ENCODE measurements around the gene PDE6A. TPM values are rescaled to one million over a fixed set of nuclear protein-coding genes. Genes with fewer than 3 reads are reported as not detected.

PDE6A gene
- total RNA-seq, 1 experiment from 2014 or later: not detected

GRCh38 chr5:149917073-149917676 lies 27.4 kb downstream of the PDE6A start:
- Histone ChIP-seq H3K4ac (ENCODE audit: low read depth, low read length) (no peak overlapping the region), H3K79me1 (ENCODE audit: insufficient read depth, low read depth, low read length, poor library complexity, severe bottlenecking) (no peaks in the 10 kb centered on the region), H4K91ac (ENCODE audit: insufficient read length, low read depth, low read length) (no peak overlapping the region), H3K18ac (ENCODE audit: insufficient read length, low read depth, low read length) (no peak overlapping the region), H3K4me1 (ENCODE audit: insufficient read depth, low read length) (no peaks in the 10 kb centered on the region), H2BK5ac (ENCODE audit: insufficient read length, low read length) (no peak overlapping the region), H2AK5ac (ENCODE audit: insufficient read length, low read length) (no peak overlapping the region), H2BK120ac (ENCODE audit: low read depth, low read length, poor library complexity, severe bottlenecking) (no peak overlapping the region), H4K8ac (replicated peaks; ENCODE audit: insufficient read length, low read depth, low read length) (no peak overlapping the region), H4K20me1 (ENCODE audit: control insufficient read depth, insufficient read depth, insufficient read length) (no peaks in the 10 kb centered on the region), H2BK20ac (ENCODE audit: low read depth, low read length, poor library complexity, severe bottlenecking) (no peak overlapping the region), H3K9me3 (ENCODE audit: control insufficient read depth, low read depth, low read length) (no peaks in the 10 kb centered on the region), H4K5ac (ENCODE audit: insufficient read length, low read depth, low read length) (no peak overlapping the region), H3K27ac (ENCODE audit: insufficient read length, low read depth, low read length) (no peak overlapping the region), H2BK12ac (ENCODE audit: insufficient read length, low read depth, low read length) (no peak overlapping the region), H3K9ac (ENCODE audit: extremely low read depth, insufficient read length, low read length) (no peak overlapping the region), H3T11ph (ENCODE audit: low read length) (no peak overlapping the region), H3K27me3 (ENCODE audit: insufficient read depth, low read length) (no peaks in the 10 kb centered on the region), H3K23ac (ENCODE audit: insufficient read length, low read depth, low read length) (no peak overlapping the region), H2BK15ac (ENCODE audit: low read depth, low read length) (no peak overlapping the region), H2AFZ (ENCODE audit: low read length) (no peak overlapping the region), H3K4me2 (ENCODE audit: insufficient read depth, insufficient read length, low read length) (no peak overlapping the region), H3K23me2 (ENCODE audit: insufficient read length, low read depth, low read length, poor library complexity, severe bottlenecking) (no peaks in the 10 kb centered on the region), H3K79me2 (ENCODE audit: insufficient read depth, low read length) (no peaks in the 10 kb centered on the region), H3K56ac (ENCODE audit: insufficient read length, low read depth, low read length) (no peak overlapping the region), H3K14ac (ENCODE audit: insufficient read depth, low read length) (no peak overlapping the region)
- H3K36me3 Mint-ChIP-seq (ENCODE audit: insufficient read depth in 1 of 3, low read depth in 3 of 3): no peaks in the 10 kb centered on the region
- no peak for TF ChIP-seq CTCF (conservative IDR thresholded peaks at IDR 0.05)
- peaks cover 1% of the 10 kb centered on the region for H3K27me3 Mint-ChIP-seq (ENCODE audit: low read depth)
- DNase-seq: no peak
- no peaks in the 10 kb centered on the region for H3K9me3 Mint-ChIP-seq
- no peak overlapping the region for H3K27ac Mint-ChIP-seq
- H3K4me3 Mint-ChIP-seq: no peak overlapping the region
- WGBS (ENCODE audit: extremely low coverage, insufficient read length, low lambda C conversion rate): no CpG with 5 or more reads among the region's 6 CpGs
- peaks cover 8 to 11% of the 10 kb centered on the region in 2 experiments; a peak in 3 of 4 replicates for H3K4me1 Mint-ChIP-seq
